GM10266 (cell line): Measurements from ENCODE around the gene APOBEC3F.
"Not testable (repeated sequence)": the region's sequence is repeated elsewhere in the genome, so short reads cannot be mapped to it uniquely, and the experiment has no call there.

Experiments used
- DNase-seq: peaks from one replicate; pipeline ENCODE4 v3.0.0; 2012; ENCODE audit errors: extremely low spot score
- TF ChIP-seq, protein P1 (sequence below): IDR thresholded peaks from 2 replicates; pipeline ENCODE4 v1.5.1; 2012; ENCODE audit warnings: mild to moderate bottlenecking, low read depth; ENCODE audit not compliant: control insufficient read depth, insufficient read depth; ENCODE audit errors: missing control alignments

Gene APOBEC3F

DNA sequence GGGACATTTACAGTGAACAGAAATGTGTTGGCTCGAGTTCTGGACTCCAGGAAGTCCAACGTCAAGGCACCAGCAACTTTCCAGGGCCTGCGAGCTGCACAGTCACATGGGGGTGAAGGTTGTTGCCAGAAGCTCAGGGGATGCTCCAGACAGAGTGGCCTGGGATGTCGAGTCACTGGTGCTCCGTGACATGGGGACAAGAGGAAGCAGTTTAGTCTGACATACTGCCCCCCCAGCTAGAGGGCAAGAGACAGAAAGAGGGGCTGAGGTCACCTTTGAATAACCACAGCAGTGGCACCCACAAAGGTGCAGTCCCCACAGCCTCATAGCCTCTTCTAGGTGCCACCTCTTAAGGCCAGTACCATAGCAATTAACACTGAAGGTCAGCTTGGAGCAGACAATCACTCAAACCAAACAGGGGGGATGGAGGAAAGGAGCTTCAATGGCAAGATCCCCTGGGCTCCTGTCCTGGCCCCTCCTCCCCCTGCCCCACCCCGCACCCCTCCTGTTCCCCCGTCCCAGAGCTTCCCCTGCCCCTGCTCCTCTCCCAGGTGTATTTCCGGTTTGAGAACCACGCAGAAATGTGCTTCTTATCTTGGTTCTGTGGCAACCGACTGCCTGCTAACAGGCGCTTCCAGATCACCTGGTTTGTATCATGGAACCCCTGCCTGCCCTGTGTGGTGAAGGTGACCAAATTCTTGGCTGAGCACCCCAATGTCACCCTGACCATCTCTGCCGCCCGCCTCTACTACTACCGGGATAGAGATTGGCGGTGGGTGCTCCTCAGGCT lies 15.9 kb upstream of the APOBEC3F start:
- TF ChIP-seq, protein P1, sequence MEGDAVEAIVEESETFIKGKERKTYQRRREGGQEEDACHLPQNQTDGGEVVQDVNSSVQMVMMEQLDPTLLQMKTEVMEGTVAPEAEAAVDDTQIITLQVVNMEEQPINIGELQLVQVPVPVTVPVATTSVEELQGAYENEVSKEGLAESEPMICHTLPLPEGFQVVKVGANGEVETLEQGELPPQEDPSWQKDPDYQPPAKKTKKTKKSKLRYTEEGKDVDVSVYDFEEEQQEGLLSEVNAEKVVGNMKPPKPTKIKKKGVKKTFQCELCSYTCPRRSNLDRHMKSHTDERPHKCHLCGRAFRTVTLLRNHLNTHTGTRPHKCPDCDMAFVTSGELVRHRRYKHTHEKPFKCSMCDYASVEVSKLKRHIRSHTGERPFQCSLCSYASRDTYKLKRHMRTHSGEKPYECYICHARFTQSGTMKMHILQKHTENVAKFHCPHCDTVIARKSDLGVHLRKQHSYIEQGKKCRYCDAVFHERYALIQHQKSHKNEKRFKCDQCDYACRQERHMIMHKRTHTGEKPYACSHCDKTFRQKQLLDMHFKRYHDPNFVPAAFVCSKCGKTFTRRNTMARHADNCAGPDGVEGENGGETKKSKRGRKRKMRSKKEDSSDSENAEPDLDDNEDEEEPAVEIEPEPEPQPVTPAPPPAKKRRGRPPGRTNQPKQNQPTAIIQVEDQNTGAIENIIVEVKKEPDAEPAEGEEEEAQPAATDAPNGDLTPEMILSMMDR = no peak
- DNase-seq = no peak

DNA sequence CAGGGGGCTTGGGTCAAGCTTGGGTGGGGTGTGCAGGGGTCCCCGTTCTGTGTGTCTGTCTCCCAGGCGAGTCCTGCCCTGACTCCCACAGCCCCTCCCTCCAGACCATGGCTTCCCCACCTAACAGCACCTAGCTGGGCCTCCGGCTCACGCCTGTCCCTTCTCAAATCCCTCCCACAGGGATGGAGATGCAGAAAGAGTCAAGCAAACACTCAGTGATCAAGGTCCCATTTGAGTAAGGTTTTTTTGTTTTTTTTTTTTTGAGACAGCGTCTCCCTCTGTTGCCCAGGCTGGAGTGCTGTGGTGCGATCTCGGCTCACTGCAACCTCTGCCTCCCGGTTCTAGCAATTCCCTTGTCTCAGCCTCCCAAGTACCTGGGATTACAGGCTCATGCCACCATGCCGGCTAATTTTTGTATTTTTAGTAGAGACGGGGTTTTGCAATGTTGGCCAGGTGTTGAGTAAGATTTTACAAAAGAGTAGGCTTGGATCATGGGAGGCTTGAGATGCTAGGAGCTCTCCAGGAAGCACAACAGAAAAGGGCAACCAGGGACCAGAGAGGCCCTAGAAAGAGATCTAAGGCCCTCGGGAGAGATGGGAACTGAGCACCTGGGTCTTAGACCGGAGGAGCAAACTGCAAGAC lies 14.0 kb upstream of the APOBEC3F start:
- DNase-seq = no peak
- TF ChIP-seq, protein P1 = no peak

DNA sequence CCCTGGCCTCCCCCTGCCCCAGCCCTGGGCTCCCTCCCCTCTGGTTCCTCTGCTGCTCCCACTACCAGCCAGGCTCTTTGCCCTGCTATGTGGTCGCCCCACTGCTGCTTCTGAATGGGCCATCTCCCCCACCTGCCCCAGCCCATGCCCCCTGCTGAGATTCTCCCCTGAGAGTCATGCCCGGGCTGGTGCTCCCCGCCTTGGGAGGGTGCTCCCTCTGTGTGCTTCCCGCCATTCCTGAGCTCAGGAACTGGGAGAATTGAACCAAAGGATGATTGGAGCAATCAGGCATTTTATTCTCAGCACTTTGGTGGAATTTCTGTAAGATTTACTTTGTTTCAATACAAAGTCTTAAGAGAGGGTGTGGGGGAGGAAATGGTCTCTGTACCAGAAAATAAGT lies 12.9 kb upstream of the APOBEC3F start:
- no peak for DNase-seq
- TF ChIP-seq, protein P1 = no peak

DNA sequence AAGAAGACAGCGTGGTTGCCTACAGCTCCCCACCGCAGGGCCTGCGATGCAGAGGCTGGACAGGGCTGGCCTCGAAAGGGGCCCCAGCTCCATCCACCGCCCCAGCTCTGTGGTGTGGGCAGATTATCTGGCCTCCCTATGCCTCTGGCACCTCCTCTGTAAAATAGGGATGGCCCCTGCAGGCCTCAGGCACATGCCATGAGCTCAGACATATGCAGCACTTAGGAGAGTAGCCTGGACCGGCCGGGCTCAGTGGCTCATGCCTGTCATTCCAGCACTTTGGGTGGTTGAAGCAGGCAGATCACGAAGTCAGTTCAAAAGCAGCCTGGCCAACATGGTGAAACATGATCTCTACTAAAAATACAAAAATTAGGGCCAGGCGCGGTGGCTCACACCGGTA lies 12.4 kb upstream of the APOBEC3F start:
- TF ChIP-seq, protein P1 = no peak

DNA sequence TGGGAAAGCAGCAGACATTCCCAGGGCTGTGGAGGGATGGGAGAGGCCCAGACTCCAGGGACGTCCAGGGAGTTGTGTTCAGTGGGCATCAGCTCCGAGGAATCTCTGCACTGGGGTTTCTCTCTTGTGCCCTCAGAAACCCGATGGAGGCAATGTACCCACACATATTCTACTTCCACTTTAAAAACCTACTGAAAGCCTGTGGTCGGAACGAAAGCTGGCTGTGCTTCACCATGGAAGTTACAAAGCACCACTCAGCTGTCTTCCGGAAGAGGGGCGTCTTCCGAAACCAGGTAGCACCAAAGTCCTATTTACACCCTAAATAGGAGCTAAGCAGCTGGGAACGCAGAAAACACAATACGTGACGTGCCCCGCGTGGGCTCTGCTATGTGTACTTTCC lies 11.4 kb upstream of the APOBEC3F start:
- TF ChIP-seq, protein P1 = no peak
- DNase-seq = no peak

More for the DNA sequence above, 12.4 kb upstream of the APOBEC3F start:
- no peak for DNase-seq

DNA sequence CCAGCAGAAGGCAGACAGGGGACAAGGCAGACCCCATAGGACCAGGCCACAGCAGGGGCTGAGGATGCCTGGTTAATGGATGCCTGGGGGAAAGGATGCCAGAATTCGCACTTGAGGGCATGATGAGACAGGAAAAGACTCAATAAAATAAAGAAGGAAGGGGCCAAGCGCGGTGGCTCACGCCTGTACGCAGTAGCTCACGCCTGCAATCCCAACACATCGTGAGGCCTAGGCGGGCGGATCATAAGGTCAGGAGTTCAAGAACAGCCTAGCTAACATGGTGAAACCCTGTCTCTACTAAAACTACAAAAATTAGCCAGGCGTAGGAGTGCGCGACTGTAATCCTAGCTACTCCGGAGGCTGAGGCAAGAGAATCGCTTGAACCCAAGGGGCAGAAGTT lies 10.0 kb upstream of the APOBEC3F start:
- DNase-seq = no peak
- TF ChIP-seq, protein P1 = no peak

DNA sequence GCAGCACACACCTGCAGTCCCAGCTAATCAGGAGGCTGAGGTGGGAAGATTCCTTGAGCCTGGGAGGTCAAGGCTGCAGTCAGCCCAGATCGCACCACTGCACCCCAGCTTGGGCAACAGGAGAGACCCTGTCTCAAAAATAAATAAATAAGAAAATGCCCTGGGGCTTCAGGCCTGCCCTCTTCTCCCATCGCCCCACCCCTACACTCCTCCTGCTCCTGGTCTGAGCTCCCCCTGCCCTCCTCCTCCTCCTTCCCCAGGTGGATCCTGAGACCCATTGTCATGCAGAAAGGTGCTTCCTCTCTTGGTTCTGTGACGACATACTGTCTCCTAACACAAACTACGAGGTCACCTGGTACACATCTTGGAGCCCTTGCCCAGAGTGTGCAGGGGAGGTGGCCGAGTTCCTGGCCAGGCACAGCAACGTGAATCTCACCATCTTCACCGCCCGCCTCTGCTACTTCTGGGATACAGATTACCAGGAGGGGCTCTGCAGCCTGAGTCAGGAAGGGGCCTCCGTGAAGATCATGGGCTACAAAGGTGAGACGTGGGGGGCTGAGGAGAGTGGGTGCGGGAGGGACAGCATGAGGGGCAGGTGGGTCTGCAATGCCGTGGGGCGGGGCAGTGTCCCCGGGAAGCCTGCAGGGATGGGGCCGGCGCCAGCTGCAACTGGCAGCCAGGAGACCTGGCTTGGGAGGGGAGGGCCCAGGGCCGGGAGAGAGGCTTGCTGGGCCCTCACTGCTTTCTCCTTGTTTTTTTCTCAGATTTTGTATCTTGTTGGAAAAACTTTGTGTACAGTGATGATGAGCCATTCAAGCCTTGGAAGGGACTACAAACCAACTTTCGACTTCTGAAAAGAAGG lies 9.0 kb upstream of the APOBEC3F start:
- not testable (repeated sequence) for DNase-seq

DNA sequence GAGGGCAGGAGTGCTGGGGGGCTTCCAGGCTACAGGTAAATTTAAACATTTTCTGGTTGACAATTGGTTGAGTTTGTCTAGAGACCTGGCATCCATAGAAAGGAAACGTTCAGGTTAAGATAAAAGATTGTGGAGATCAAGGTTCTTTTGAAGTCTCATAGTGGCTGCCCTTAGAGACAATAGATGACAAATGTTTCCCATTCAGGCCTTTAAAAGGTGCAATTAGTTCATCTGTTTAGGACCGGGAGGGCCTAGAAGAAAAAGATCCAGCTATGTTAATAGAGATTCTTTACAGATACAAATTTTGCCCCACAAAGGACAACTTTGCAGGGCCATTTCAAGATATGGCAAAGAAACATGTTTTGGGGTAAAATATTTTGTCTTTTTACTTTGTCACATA lies 3.6 kb upstream of the APOBEC3F start:
- not testable (repeated sequence) for DNase-seq
